ENCODE results near the gene EIF4E2.

EIF4E2 gene

GRCh38 chr2:232584238-232584637 lies 33.7 kb downstream of the EIF4E2 start:
- Histone ChIP-seq H2AFZ (ENCODE audit: low read depth, low read length) (no peak overlapping the region), H4K20me1 (ENCODE audit: insufficient read depth, low read length) (no peaks in the 10 kb centered on the region), H3K9ac (ENCODE audit: low read length) (no peak overlapping the region), H3K4me1 (ENCODE audit: low read length) (no peaks in the 10 kb centered on the region), H3K4me2 (ENCODE audit: low read length) (no peak overlapping the region), H3K27ac (ENCODE audit: low read length) (no peak overlapping the region), H3K4me3 (ENCODE audit: low read length) (no peak overlapping the region), H3K36me3 (replicated peaks; ENCODE audit: low read depth, low read length) (no peaks in the 10 kb centered on the region), H3K27me3 (ENCODE audit: low read depth, low read length) (no peaks in the 10 kb centered on the region), H3K79me2 (ENCODE audit: low read length) (no peaks in the 10 kb centered on the region), H3K9me3 (ENCODE audit: insufficient read depth, low read length) (no peaks in the 10 kb centered on the region)
- TF ChIP-seq, protein P1, sequence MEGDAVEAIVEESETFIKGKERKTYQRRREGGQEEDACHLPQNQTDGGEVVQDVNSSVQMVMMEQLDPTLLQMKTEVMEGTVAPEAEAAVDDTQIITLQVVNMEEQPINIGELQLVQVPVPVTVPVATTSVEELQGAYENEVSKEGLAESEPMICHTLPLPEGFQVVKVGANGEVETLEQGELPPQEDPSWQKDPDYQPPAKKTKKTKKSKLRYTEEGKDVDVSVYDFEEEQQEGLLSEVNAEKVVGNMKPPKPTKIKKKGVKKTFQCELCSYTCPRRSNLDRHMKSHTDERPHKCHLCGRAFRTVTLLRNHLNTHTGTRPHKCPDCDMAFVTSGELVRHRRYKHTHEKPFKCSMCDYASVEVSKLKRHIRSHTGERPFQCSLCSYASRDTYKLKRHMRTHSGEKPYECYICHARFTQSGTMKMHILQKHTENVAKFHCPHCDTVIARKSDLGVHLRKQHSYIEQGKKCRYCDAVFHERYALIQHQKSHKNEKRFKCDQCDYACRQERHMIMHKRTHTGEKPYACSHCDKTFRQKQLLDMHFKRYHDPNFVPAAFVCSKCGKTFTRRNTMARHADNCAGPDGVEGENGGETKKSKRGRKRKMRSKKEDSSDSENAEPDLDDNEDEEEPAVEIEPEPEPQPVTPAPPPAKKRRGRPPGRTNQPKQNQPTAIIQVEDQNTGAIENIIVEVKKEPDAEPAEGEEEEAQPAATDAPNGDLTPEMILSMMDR (IDR thresholded peaks at IDR 0.05; ENCODE audit: low read depth, low read length): no peak
- TF ChIP-seq EZH2phosphoT487 (IDR thresholded peaks at IDR 0.05; ENCODE audit: low read depth): no peak

GRCh38 chr2:232586943-232587505 lies 36.5 kb downstream of the EIF4E2 start:
- H3K79me2 ChIP-seq (ENCODE audit: low read length): no peaks in the 10 kb centered on the region
- H3K4me3 ChIP-seq (ENCODE audit: low read length): no peak overlapping the region
- H3K27me3 ChIP-seq (ENCODE audit: low read depth, low read length): no peaks in the 10 kb centered on the region
- TF ChIP-seq, protein P1 (IDR thresholded peaks at IDR 0.05; ENCODE audit: low read depth, low read length): no peak
- no peak overlapping the region for H3K4me2 ChIP-seq (ENCODE audit: low read length)
- H3K27ac ChIP-seq (ENCODE audit: low read length): no peak overlapping the region
- H3K36me3 ChIP-seq (replicated peaks; ENCODE audit: low read depth, low read length): no peaks in the 10 kb centered on the region
- H2AFZ ChIP-seq (ENCODE audit: low read depth, low read length): no peak overlapping the region
- H3K9ac ChIP-seq (ENCODE audit: low read length): no peak overlapping the region
- H4K20me1 ChIP-seq (ENCODE audit: insufficient read depth, low read length): no peaks in the 10 kb centered on the region
- no peaks in the 10 kb centered on the region for H3K9me3 ChIP-seq (ENCODE audit: insufficient read depth, low read length)
- H3K4me1 ChIP-seq (ENCODE audit: low read length): no peaks in the 10 kb centered on the region

DNA sequence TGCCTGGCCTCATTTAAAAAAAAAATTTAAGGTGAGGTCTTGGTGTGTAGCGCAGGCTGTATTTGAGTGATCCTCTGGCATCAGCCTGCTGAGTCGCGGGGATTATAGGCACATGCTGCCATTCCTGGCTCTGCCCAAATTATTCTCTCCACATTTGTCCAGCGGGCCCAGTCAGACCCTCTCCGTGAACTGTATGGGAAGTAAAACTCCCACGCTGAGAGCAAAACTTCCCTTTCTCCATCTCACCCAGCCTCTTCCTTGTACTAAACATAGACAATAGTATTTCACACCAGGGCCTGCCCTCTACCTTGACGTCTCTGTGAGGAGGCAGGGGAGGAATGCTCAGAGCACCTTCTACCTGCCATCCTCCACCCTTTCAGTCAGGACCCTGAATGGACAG lies 37.0 kb downstream of the EIF4E2 start:
- Histone ChIP-seq H4K20me1 (ENCODE audit: insufficient read depth, low read length) (no peaks in the 10 kb centered on the region), H3K27ac (ENCODE audit: low read length) (no peak overlapping the region), H3K9ac (ENCODE audit: low read length) (no peak overlapping the region), H3K79me2 (ENCODE audit: low read length) (no peaks in the 10 kb centered on the region), H2AFZ (ENCODE audit: low read depth, low read length) (no peak overlapping the region), H3K4me1 (ENCODE audit: low read length) (no peaks in the 10 kb centered on the region), H3K9me3 (ENCODE audit: insufficient read depth, low read length) (no peaks in the 10 kb centered on the region), H3K4me3 (ENCODE audit: low read length) (no peak overlapping the region), H3K4me2 (ENCODE audit: low read length) (no peak overlapping the region), H3K36me3 (replicated peaks; ENCODE audit: low read depth, low read length) (no peaks in the 10 kb centered on the region), H3K27me3 (ENCODE audit: low read depth, low read length) (no peaks in the 10 kb centered on the region)
- TF ChIP-seq EZH2phosphoT487 (IDR thresholded peaks at IDR 0.05; ENCODE audit: low read depth): no peak
- TF ChIP-seq, protein P1 (IDR thresholded peaks at IDR 0.05; ENCODE audit: low read depth, low read length): no peak

- Histone ChIP-seq H3K9ac (ENCODE audit: low read length) (no peak overlapping the region), H3K27me3 (ENCODE audit: low read depth, low read length) (no peaks in the 10 kb centered on the region), H3K4me1 (ENCODE audit: low read length) (no peaks in the 10 kb centered on the region), H4K20me1 (ENCODE audit: insufficient read depth, low read length) (no peaks in the 10 kb centered on the region), H3K79me2 (ENCODE audit: low read length) (no peaks in the 10 kb centered on the region), H3K4me2 (ENCODE audit: low read length) (no peak overlapping the region), H3K36me3 (replicated peaks; ENCODE audit: low read depth, low read length) (no peaks in the 10 kb centered on the region), H3K4me3 (ENCODE audit: low read length) (no peak overlapping the region), H3K27ac (ENCODE audit: low read length) (no peak overlapping the region), H3K9me3 (ENCODE audit: insufficient read depth, low read length) (no peaks in the 10 kb centered on the region), H2AFZ (ENCODE audit: low read depth, low read length) (no peak overlapping the region)
- no peak for TF ChIP-seq EZH2phosphoT487 (IDR thresholded peaks at IDR 0.05; ENCODE audit: low read depth)
Observed at GRCh38 chr2:232588031-232588430, 37.5 kb downstream of the EIF4E2 start.

Measured in OCI-LY3 (cell line).